Neural crest cell (in vitro differentiated cells): ENCODE measurements around the gene SLC5A6. TPM values are rescaled to one million over a fixed set of nuclear protein-coding genes. Genes with fewer than 3 reads are reported as not detected.

Experiments
- DNase-seq: peaks from one replicate; pipeline ENCODE4 v3.0.0; 2021; ENCODE audit warnings: low read depth, mixed read lengths, low spot score
- H3K27ac Mint-ChIP-seq: one replicate; pipeline ENCODE4 v1.8.0; 2021; ENCODE audit warnings: mild to moderate bottlenecking, mixed read lengths; ENCODE audit not compliant: unreplicated experiment
- H3K27me3 Mint-ChIP-seq: 2 replicates; pipeline ENCODE4 v1.8.0; 2021; ENCODE audit warnings: low read depth, mild to moderate bottlenecking, mixed read lengths
- H3K36me3 Mint-ChIP-seq: 2 replicates; pipeline ENCODE4 v1.8.0; 2021; ENCODE audit warnings: low read depth, mild to moderate bottlenecking, mixed read lengths
- H3K4me1 Mint-ChIP-seq: 2 replicates; pipeline ENCODE4 v1.8.0; 2021; ENCODE audit warnings: mixed read lengths
- H3K4me3 Mint-ChIP-seq: one replicate; pipeline ENCODE4 v1.8.0; 2021; ENCODE audit warnings: mild to moderate bottlenecking, mixed read lengths
- H3K9me3 Mint-ChIP-seq: 2 replicates; pipeline ENCODE4 v1.8.0; 2021; ENCODE audit warnings: mixed read lengths
- CTCF ChIP-seq: fragments of 200-600 bp; sonication (generic); conservative IDR thresholded peaks from 2 replicates; pipeline ENCODE4 v1.5.0; 2021; ENCODE audit warnings: antibody characterized with exemption, mild to moderate bottlenecking
- total RNA-seq: library from RNA; stranded (reverse); gene quantifications from 2 replicates; pipeline ENCODE4 v1.2.1, GENCODE V29; 2021

Gene SLC5A6
- total RNA-seq, 1 donor from 2014 or later: 140 TPM

- Mint-ChIP-seq H3K4me3 (no peak overlapping the region), H3K4me1 (peaks cover 6% of the 10 kb centered on the region)
Measured at GRCh38 chr2:27223416-27223815, 11.3 kb upstream of the SLC5A6 start.

GRCh38 chr2:27222407-27222806 is 10.3 kb upstream of the SLC5A6 start:
- H3K9me3 Mint-ChIP-seq: no peaks in the 10 kb centered on the region
- H3K36me3 Mint-ChIP-seq: peaks cover 27% of the 10 kb centered on the region
- no peak overlapping the region for H3K4me3 Mint-ChIP-seq
- no peak overlapping the region for H3K27ac Mint-ChIP-seq
- H3K27me3 Mint-ChIP-seq: no peaks in the 10 kb centered on the region
- peaks cover 16% of the 10 kb centered on the region for H3K4me1 Mint-ChIP-seq
- TF ChIP-seq CTCF: no peak
- no peak for DNase-seq

More at GRCh38 chr2:27223416-27223815, 11.3 kb upstream of the SLC5A6 start:
- Mint-ChIP-seq H3K27ac (no peak overlapping the region), H3K9me3 (no peaks in the 10 kb centered on the region), H3K27me3 (no peaks in the 10 kb centered on the region), H3K36me3 (peaks cover 22% of the 10 kb centered on the region)
- DNase-seq: no peak
- no peak for TF ChIP-seq CTCF

GRCh38 chr2:27221166-27221565 is 9.1 kb upstream of the SLC5A6 start:
- Mint-ChIP-seq H3K4me1 (peaks cover 25% of the 10 kb centered on the region), H3K9me3 (no peaks in the 10 kb centered on the region), H3K27me3 (no peaks in the 10 kb centered on the region), H3K27ac (no peak overlapping the region), H3K36me3 (peaks cover 33% of the 10 kb centered on the region), H3K4me3 (peak overlapping the region; percentile 59)
- no peak for DNase-seq
- TF ChIP-seq CTCF: no peak

- no peaks in the 10 kb centered on the region for H3K27me3 Mint-ChIP-seq
- no peak for TF ChIP-seq CTCF
- peaks cover 34% of the 10 kb centered on the region for H3K36me3 Mint-ChIP-seq
- no peaks in the 10 kb centered on the region for H3K9me3 Mint-ChIP-seq
- no peak for DNase-seq
- H3K27ac Mint-ChIP-seq: no peak overlapping the region
- peak overlapping the region; percentile 28 for H3K4me3 Mint-ChIP-seq
- peaks cover 25% of the 10 kb centered on the region for H3K4me1 Mint-ChIP-seq
Measured at GRCh38 chr2:27220091-27220490, 8.0 kb upstream of the SLC5A6 start.

- Mint-ChIP-seq H3K4me1 (peaks cover 25% of the 10 kb centered on the region), H3K36me3 (peaks cover 31% of the 10 kb centered on the region), H3K9me3 (no peaks in the 10 kb centered on the region), H3K27me3 (no peaks in the 10 kb centered on the region), H3K27ac (no peak overlapping the region), H3K4me3 (peak overlapping the region; percentile 95)
- no peak for TF ChIP-seq CTCF
- no peak for DNase-seq
Measured at GRCh38 chr2:27219091-27219490, 7.0 kb upstream of the SLC5A6 start.

GRCh38 chr2:27218614-27219013 is 6.5 kb upstream of the SLC5A6 start:
- H3K27ac Mint-ChIP-seq: no peak overlapping the region
- TF ChIP-seq CTCF: no peak
- H3K9me3 Mint-ChIP-seq: no peaks in the 10 kb centered on the region
- peak overlapping the region; percentile 95 for H3K4me3 Mint-ChIP-seq
- peaks cover 27% of the 10 kb centered on the region for H3K4me1 Mint-ChIP-seq
- DNase-seq: no peak
- no peaks in the 10 kb centered on the region for H3K27me3 Mint-ChIP-seq
- peaks cover 31% of the 10 kb centered on the region for H3K36me3 Mint-ChIP-seq
